Measurements from ENCODE around the gene DRD4.

GRCh38 chr11:620201-620600, 16.9 kb upstream of the DRD4 start:
- TF ChIP-seq, protein P1, sequence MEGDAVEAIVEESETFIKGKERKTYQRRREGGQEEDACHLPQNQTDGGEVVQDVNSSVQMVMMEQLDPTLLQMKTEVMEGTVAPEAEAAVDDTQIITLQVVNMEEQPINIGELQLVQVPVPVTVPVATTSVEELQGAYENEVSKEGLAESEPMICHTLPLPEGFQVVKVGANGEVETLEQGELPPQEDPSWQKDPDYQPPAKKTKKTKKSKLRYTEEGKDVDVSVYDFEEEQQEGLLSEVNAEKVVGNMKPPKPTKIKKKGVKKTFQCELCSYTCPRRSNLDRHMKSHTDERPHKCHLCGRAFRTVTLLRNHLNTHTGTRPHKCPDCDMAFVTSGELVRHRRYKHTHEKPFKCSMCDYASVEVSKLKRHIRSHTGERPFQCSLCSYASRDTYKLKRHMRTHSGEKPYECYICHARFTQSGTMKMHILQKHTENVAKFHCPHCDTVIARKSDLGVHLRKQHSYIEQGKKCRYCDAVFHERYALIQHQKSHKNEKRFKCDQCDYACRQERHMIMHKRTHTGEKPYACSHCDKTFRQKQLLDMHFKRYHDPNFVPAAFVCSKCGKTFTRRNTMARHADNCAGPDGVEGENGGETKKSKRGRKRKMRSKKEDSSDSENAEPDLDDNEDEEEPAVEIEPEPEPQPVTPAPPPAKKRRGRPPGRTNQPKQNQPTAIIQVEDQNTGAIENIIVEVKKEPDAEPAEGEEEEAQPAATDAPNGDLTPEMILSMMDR (IDR thresholded peaks at IDR 0.05): no peak
- TF ChIP-seq EZH2 (IDR thresholded peaks at IDR 0.05) (no peak), EZH2phosphoT487 (IDR thresholded peaks at IDR 0.05) (no peak)
